Liver (tissue), 3 donors: Measurements from ENCODE around the gene EXT2.

Experiments used
- GABPA ChIP-seq, 2 donors: IDR thresholded peaks in 1 of 2; conservative IDR thresholded peaks in 1 of 2; 2 replicates each; pipeline ENCODE4 v1.6.1; 2016; ENCODE audit warnings: antibody characterized with exemption in 2 of 2, mild to moderate bottlenecking in 1 of 2, moderate library complexity in 1 of 2
- HNF4A ChIP-seq, 2 donors: conservative IDR thresholded peaks; 2 replicates each; pipeline ENCODE4 v1.6.1; 2016; ENCODE audit warnings: antibody characterized with exemption in 2 of 2, mild to moderate bottlenecking in 2 of 2
- JUND ChIP-seq, 2 donors: IDR thresholded peaks; 2 replicates each; pipeline ENCODE4 v1.6.1; 2016; ENCODE audit warnings: antibody characterized with exemption in 2 of 2
- RXRA ChIP-seq, 2 donors: IDR thresholded peaks; 2 replicates each; pipeline ENCODE4 v1.6.1; 2017 to 2018; ENCODE audit warnings: antibody characterized with exemption in 2 of 2, mild to moderate bottlenecking in 1 of 2
- TAF1 ChIP-seq: conservative IDR thresholded peaks from 2 replicates; pipeline ENCODE4 v1.6.1; 2016; ENCODE audit warnings: antibody characterized with exemption, mild to moderate bottlenecking
- YY1 ChIP-seq: IDR thresholded peaks from 2 replicates; pipeline ENCODE4 v1.6.1; 2016; ENCODE audit warnings: antibody characterized with exemption, mild to moderate bottlenecking
- TF ChIP-seq, protein P1 (sequence below): fragments of 150-350 bp; IDR thresholded peaks from 2 replicates; pipeline ENCODE4 v1.5.1; 2017; ENCODE audit warnings: improper control_type of control experiment, low read depth, low read length; ENCODE audit not compliant: missing input control
- TF ChIP-seq, protein P2 (sequence below): IDR thresholded peaks from 2 replicates; pipeline ENCODE4 v1.6.1; 2016; ENCODE audit warnings: antibody characterized with exemption, mild to moderate bottlenecking
- donor health status: healthy.
- donor health status: healthy.

DNA sequence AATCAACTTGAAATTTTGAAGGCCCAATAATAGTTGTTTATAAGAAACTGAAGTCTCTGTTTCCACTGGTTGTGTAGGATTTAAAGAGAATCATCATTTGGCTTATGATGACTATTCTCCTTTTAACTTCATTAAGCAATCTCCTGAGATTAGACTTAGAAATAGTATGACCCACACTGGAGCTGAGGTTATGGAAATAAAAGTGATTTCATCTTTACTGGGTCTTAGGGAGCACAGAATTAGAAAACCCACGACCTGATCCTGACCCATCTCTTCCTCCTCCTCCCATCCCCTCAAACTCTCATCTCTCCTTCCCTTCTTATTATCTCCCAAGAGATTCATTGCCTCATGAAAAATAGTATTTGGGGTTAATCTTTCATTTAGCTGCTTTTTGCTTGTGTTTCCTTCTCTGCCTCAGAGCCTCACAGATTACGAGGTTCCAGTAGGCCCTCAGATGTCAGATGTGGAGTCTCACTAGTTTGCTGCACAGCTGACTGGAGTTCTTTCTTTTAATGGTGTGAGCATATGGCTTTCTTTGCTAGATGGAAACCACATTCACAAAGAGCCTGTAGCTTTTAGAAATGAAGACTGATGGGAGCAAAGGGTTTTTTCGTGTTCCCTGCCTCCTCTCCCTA, 129.5 kb downstream of the EXT2 start:
- TF ChIP-seq TAF1: no peak
- TF ChIP-seq, protein P1, sequence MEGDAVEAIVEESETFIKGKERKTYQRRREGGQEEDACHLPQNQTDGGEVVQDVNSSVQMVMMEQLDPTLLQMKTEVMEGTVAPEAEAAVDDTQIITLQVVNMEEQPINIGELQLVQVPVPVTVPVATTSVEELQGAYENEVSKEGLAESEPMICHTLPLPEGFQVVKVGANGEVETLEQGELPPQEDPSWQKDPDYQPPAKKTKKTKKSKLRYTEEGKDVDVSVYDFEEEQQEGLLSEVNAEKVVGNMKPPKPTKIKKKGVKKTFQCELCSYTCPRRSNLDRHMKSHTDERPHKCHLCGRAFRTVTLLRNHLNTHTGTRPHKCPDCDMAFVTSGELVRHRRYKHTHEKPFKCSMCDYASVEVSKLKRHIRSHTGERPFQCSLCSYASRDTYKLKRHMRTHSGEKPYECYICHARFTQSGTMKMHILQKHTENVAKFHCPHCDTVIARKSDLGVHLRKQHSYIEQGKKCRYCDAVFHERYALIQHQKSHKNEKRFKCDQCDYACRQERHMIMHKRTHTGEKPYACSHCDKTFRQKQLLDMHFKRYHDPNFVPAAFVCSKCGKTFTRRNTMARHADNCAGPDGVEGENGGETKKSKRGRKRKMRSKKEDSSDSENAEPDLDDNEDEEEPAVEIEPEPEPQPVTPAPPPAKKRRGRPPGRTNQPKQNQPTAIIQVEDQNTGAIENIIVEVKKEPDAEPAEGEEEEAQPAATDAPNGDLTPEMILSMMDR: no peak
- TF ChIP-seq HNF4A (conservative IDR thresholded peaks at IDR 0.05): no peak
- TF ChIP-seq YY1: no peak
- TF ChIP-seq JUND (IDR thresholded peaks at IDR 0.05): no peak
- TF ChIP-seq, protein P2, sequence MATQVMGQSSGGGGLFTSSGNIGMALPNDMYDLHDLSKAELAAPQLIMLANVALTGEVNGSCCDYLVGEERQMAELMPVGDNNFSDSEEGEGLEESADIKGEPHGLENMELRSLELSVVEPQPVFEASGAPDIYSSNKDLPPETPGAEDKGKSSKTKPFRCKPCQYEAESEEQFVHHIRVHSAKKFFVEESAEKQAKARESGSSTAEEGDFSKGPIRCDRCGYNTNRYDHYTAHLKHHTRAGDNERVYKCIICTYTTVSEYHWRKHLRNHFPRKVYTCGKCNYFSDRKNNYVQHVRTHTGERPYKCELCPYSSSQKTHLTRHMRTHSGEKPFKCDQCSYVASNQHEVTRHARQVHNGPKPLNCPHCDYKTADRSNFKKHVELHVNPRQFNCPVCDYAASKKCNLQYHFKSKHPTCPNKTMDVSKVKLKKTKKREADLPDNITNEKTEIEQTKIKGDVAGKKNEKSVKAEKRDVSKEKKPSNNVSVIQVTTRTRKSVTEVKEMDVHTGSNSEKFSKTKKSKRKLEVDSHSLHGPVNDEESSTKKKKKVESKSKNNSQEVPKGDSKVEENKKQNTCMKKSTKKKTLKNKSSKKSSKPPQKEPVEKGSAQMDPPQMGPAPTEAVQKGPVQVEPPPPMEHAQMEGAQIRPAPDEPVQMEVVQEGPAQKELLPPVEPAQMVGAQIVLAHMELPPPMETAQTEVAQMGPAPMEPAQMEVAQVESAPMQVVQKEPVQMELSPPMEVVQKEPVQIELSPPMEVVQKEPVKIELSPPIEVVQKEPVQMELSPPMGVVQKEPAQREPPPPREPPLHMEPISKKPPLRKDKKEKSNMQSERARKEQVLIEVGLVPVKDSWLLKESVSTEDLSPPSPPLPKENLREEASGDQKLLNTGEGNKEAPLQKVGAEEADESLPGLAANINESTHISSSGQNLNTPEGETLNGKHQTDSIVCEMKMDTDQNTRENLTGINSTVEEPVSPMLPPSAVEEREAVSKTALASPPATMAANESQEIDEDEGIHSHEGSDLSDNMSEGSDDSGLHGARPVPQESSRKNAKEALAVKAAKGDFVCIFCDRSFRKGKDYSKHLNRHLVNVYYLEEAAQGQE: no peak
- no peak for TF ChIP-seq RXRA (IDR thresholded peaks at IDR 0.05)
- TF ChIP-seq GABPA (IDR thresholded peaks at IDR 0.05 in 1 of 2, conservative IDR thresholded peaks at IDR 0.05 in 1 of 2): no peak
